ENCODE data around the gene IZUMO4. TPM values are rescaled to one million over a fixed set of nuclear protein-coding genes. Genes with fewer than 3 reads are reported as not detected.

Gene IZUMO4
- total RNA-seq, 1 experiment from 2014 or later: 1.7 TPM

- DNase-seq (ENCODE audit: low read depth): no peak
Observed at GRCh38 chr19:2058570-2059421, 37.9 kb upstream of the IZUMO4 start.

GRCh38 chr19:2059422-2060201 lies 37.1 kb upstream of the IZUMO4 start:
- DNase-seq (ENCODE audit: low read depth): peak; percentile 60

GRCh38 chr19:2060884-2061494 lies 35.7 kb upstream of the IZUMO4 start:
- DNase-seq (ENCODE audit: low read depth): peak; percentile 72

GRCh38 chr19:2061495-2062388 lies 35.0 kb upstream of the IZUMO4 start:
- peak; percentile 97 for DNase-seq (ENCODE audit: low read depth)

- DNase-seq (ENCODE audit: low read depth): no peak
Observed at GRCh38 chr19:2062389-2062729, 34.4 kb upstream of the IZUMO4 start.

GRCh38 chr19:2062770-2063169 lies 33.9 kb upstream of the IZUMO4 start:
- DNase-seq (ENCODE audit: low read depth): no peak

DNA sequence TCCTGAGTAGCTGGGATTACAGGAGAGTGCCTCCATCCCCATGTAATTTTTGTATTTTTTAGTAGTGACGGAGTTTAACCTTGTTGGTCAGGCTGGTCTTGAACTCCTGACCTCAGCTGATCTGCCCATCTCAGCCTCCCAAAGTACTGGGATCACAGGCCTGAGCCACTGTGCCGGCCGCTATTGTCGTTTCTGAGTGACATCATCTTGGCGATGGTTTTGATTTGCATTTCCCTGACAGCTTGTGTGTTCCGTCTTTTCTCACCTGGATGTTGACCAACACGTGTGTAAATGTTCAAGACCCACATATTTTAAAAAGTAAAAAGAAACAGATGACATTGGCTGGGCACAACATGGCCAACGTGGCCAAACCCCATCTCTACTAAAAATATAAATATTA lies 32.9 kb upstream of the IZUMO4 start:
- no peak for DNase-seq (ENCODE audit: low read depth)

- DNase-seq (ENCODE audit: low read depth): no peak
Observed at GRCh38 chr19:2064395-2064787, 32.3 kb upstream of the IZUMO4 start.

GRCh38 chr19:2064788-2065524 lies 31.8 kb upstream of the IZUMO4 start:
- DNase-seq (ENCODE audit: low read depth): no peak

DNA sequence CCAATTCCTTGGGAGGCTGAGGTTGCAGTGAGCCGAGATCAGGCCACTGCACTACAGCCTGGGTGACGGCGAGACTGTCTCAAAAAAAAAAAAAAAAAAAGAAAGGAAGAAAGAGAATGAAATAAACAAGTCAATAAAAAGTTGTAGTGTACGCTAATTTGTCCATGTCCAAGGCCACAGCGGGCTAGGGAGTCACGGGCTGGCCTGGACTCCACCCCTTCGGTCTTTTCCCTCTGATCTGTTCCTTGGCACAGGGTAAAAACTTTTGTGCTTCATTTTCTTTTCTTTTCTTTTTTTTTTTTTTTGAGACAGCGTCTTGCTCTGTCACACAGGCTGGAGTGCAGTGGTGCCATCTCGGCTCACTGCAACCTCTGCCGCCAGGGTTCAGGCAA lies 26.3 kb upstream of the IZUMO4 start:
- no peak for DNase-seq (ENCODE audit: low read depth)

DNA sequence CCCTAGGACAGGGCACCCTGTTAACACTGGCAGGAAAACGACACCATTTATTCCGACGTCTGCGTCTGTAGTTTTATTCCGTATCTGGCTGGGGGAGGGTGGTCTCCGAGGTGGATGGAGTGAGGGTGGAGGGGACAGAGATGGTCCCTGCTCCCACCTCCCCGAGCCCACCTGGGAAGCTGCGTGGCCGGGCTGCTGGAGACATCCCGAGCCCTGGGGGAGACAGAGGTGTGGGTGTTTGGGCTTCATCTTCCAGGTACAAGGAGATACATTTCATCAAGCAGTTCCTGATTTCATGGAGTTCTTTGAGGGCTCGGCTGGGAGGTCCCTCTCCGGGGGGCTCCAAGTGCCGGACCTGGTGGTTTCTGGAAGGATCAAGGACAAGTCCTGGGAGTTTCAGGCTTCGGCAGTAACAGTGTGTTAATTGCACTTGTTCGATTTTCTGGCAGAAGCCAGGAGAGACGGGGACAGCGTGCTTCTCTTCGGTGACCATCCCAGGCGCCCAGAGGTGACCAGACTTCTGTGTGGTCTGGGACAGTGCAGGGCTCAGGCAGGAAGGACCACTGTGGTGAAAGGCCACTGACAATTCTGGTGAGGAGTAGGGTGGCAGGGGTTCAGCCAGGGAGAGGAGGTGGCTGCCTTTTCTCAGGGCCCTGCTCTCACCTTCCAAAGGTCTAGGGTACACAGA lies 25.6 kb upstream of the IZUMO4 start:
- no peak for DNase-seq (ENCODE audit: low read depth)

- no peak for DNase-seq (ENCODE audit: low read depth)
Observed at GRCh38 chr19:2072757-2073551, 23.8 kb upstream of the IZUMO4 start.

DNA sequence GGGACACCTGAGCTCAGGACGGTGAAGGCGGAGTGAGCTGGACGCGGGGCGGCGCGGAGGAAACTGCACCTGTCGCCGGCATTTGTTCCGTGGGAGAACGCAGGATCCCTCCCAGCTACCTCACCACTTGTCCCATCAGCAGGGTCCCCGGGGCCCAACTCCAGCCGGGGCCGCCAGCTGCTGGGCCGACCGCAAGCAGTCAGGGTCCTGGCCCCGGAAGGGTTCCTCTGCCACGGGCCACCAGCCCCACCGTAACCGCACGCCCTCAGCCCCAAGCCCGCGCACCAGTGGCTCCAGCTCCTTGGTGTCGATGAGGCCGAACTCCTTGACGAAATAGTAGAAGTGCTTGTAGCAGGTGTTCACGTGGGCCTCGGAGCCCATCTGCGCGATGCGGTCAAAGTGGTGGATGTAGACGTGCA lies 20.2 kb upstream of the IZUMO4 start:
- DNase-seq (ENCODE audit: low read depth): no peak

- no peak for DNase-seq (ENCODE audit: low read depth)
Observed at GRCh38 chr19:2077398-2077797, 19.3 kb upstream of the IZUMO4 start.

- no peak for DNase-seq (ENCODE audit: low read depth)
Observed at GRCh38 chr19:2077833-2078619, 18.7 kb upstream of the IZUMO4 start.

- DNase-seq (ENCODE audit: low read depth): no peak
Observed at GRCh38 chr19:2079076-2079864, 17.4 kb upstream of the IZUMO4 start.

DNA sequence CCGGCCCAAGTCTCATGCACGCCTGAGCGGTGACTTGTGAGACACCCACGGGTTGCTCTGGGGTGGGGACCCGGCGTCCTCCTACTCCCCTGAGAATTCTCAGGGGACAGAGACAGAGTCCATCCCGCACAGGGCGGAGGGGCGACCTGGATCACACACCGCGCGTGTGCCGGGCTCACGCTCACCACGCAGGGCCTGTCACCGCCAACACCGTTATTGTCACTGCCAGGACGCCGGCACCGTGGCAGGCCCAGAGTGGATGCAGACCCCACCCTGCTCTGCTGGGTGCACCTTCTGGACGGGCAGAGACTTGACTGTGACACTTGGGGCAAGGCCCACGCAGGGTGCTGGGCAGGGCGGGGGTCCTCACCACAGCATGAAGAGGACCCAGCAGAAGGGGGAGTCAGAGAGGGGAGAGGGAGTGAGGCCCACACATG lies 16.8 kb upstream of the IZUMO4 start:
- no peak for DNase-seq (ENCODE audit: low read depth)

All from HT1080 (cell line).